ENCODE results near the gene CPT1B.

- TF ChIP-seq CTCF (IDR thresholded peaks at IDR 0.05; ENCODE audit: extremely low read depth in 1 of 2, insufficient read depth in 1 of 2, low read depth in 1 of 2, low read length in 2 of 2) (no peak), POLR2A (IDR thresholded peaks at IDR 0.05; ENCODE audit: low read depth, low read length) (no peak), POLR2AphosphoS5 (IDR thresholded peaks at IDR 0.05; ENCODE audit: insufficient read depth, low read depth, low read length) (no peak), EZH2 (IDR thresholded peaks at IDR 0.05; ENCODE audit: borderline replicate concordance, low read depth, low read length, severe bottlenecking) (no peak), MYC (IDR thresholded peaks at IDR 0.05; ENCODE audit: low read depth, low read length) (no peak), MAX (IDR thresholded peaks at IDR 0.05; ENCODE audit: insufficient read depth, insufficient read length) (no peak), GATA2 (IDR thresholded peaks at IDR 0.05; ENCODE audit: insufficient read depth, insufficient read length, low read depth, low read length) (no peak), JUN (IDR thresholded peaks at IDR 0.05; ENCODE audit: borderline replicate concordance, insufficient read depth, insufficient read length, low read depth) (no peak)
Observed at GRCh38 chr22:50535113-50535512, 43.1 kb downstream of the CPT1B start.

All from endothelial cell of umbilical vein (primary cell).